CD14-positive monocyte (primary cell): ENCODE data around the gene CCNK. TPM values are rescaled to one million over a fixed set of nuclear protein-coding genes. Genes with fewer than 3 reads are reported as not detected.

Source experiments
- DNase-seq, 3 donors: peaks; one replicate each; pipeline ENCODE4 v3.0.0-alpha.2; 2011 to 2022
- H2AFZ ChIP-seq: 2 replicates; pipeline ENCODE4 v1.6.0; 2012; ENCODE audit warnings: mild to moderate bottlenecking, low read depth, low read length, inconsistent platforms; ENCODE audit not compliant: insufficient read depth, poor library complexity, severe bottlenecking
- H3K27ac ChIP-seq, 2 donors: 1 replicate in 1 of 2; 2 replicates in 1 of 2; pipeline ENCODE4 v1.5.1; 2012 to 2013; ENCODE audit warnings: low read length in 2 of 2, control low read depth in 1 of 2, inconsistent platforms in 1 of 2, low read depth in 1 of 2, mild to moderate bottlenecking in 1 of 2
- H3K27me3 ChIP-seq, 2 donors: one replicate each; pipeline versions ENCODE4 v1.6.0 to v1.6.1; 2011 to 2013; ENCODE audit warnings: low read length in 2 of 2; ENCODE audit not compliant: control insufficient read depth in 2 of 2, insufficient read depth in 2 of 2
- H3K36me3 ChIP-seq, 2 donors: replicated peaks in 1 of 2; 1 replicate in 1 of 2; 2 replicates in 1 of 2; pipeline versions ENCODE4 v1.5.1 to v1.6.1; 2012 to 2013; ENCODE audit warnings: low read length in 2 of 2, control low read depth in 1 of 2, inconsistent platforms in 1 of 2, mild to moderate bottlenecking in 1 of 2; ENCODE audit not compliant: insufficient read depth in 2 of 2, control insufficient read depth in 1 of 2
- H3K4me1 ChIP-seq, 2 donors: 1 replicate in 1 of 2; 2 replicates in 1 of 2; pipeline versions ENCODE4 v1.5.1 to v1.6.1; 2012 to 2013; ENCODE audit warnings: low read length in 2 of 2, control low read depth in 1 of 2, inconsistent platforms in 1 of 2, mild to moderate bottlenecking in 1 of 2, moderate library complexity in 1 of 2; ENCODE audit not compliant: insufficient read depth in 2 of 2, control insufficient read depth in 1 of 2
- H3K4me2 ChIP-seq: replicated peaks from 2 replicates; pipeline ENCODE3; 2012; ENCODE audit warnings: low read length, moderate library complexity, mild to moderate bottlenecking; ENCODE audit not compliant: poor library complexity, severe bottlenecking; ENCODE audit errors: extremely low read depth
- H3K4me3 ChIP-seq, 3 experiments: fragments of 200-600 bp in 1 of 3; sonication (generic) in 1 of 3; replicated peaks in 1 of 3; 1 replicate in 2 of 3; 2 replicates in 1 of 3; pipeline ENCODE4 v1.5.1; 2011 to 2013; ENCODE audit warnings: low read length in 3 of 3, mild to moderate bottlenecking in 3 of 3, control low read depth in 2 of 3, low read depth in 2 of 3, inconsistent platforms in 1 of 3, moderate library complexity in 1 of 3
- H3K79me2 ChIP-seq: 2 replicates; pipeline ENCODE4 v1.6.0; 2012; ENCODE audit warnings: mild to moderate bottlenecking, control low read depth, inconsistent platforms, low read length, moderate library complexity; ENCODE audit not compliant: insufficient read depth
- H3K9ac ChIP-seq: 2 replicates; pipeline ENCODE4 v1.6.0; 2017; ENCODE audit warnings: low read length, mild to moderate bottlenecking; ENCODE audit not compliant: insufficient read depth, poor library complexity, severe bottlenecking
- H3K9me3 ChIP-seq, 2 donors: replicated peaks in 1 of 2; 1 replicate in 1 of 2; 2 replicates in 1 of 2; pipeline versions ENCODE4 v1.5.1 to v1.6.1; 2012 to 2013; ENCODE audit warnings: low read length in 2 of 2, control low read depth in 1 of 2; ENCODE audit not compliant: control insufficient read depth in 1 of 2, insufficient read depth in 1 of 2
- H4K20me1 ChIP-seq: 2 replicates; pipeline ENCODE4 v1.6.0; 2012; ENCODE audit warnings: mild to moderate bottlenecking, low read length, control low read depth, moderate library complexity; ENCODE audit not compliant: insufficient read depth
- H3K27ac Mint-ChIP-seq, 7 donors: one replicate each; pipeline ENCODE4 v1.8.0; 2020; ENCODE audit warnings: mild to moderate bottlenecking in 7 of 7, mixed read lengths in 7 of 7, moderate library complexity in 6 of 7, inconsistent platforms in 2 of 7
- H3K27me3 Mint-ChIP-seq, 3 donors: one replicate each; pipeline ENCODE4 v1.8.0; 2021 to 2022; ENCODE audit warnings: low read depth in 3 of 3, mild to moderate bottlenecking in 3 of 3, mixed read lengths in 3 of 3, moderate library complexity in 3 of 3, inconsistent platforms in 1 of 3
- H3K36me3 Mint-ChIP-seq, 2 donors: one replicate each; pipeline ENCODE4 v1.8.0; 2020; ENCODE audit warnings: mixed read lengths in 2 of 2, inconsistent platforms in 1 of 2, mild to moderate bottlenecking in 1 of 2
- H3K4me1 Mint-ChIP-seq: one replicate; pipeline ENCODE4 v1.8.0; 2020; ENCODE audit warnings: mild to moderate bottlenecking, mixed read lengths
- H3K4me3 Mint-ChIP-seq, 2 donors: one replicate each; pipeline ENCODE4 v1.8.0; 2020; ENCODE audit warnings: mild to moderate bottlenecking in 2 of 2, mixed read lengths in 2 of 2, moderate library complexity in 1 of 2
- H3K9me3 Mint-ChIP-seq, 7 donors: one replicate each; pipeline ENCODE4 v1.8.0; 2020 to 2022; ENCODE audit warnings: mixed read lengths in 7 of 7, mild to moderate bottlenecking in 6 of 7, moderate library complexity in 6 of 7, inconsistent platforms in 2 of 7
- WGBS: methylation state at CpG from one replicate; pipeline ENCODE4 v1.1.5; 2013; ENCODE audit warnings: missing lambda C conversion rate; ENCODE audit not compliant: insufficient coverage; 5-methylcytosine and 5-hydroxymethylcytosine counted together
- intact Hi-C, 2 donors: fragments of 100-400 bp; cut with micrococcal nuclease; formaldehyde crosslinking; loops; one replicate each; pipeline versions ENCODE4 v1.15.0 to v1.15.1; 2023
- polyA plus RNA-seq, 3 donors: library from polyadenylated mRNA; depleted of rRNA in 1 of 3; unstranded in 2 of 3; stranded (reverse) in 1 of 3; fragments of 300-500 nt in 2 of 3; fragments of >200 nt in 1 of 3; fragmentation: Illumina TruSeq in 2 of 3; gene quantifications; 1 replicate in 2 of 3; 2 replicates in 1 of 3; pipeline ENCODE4 v1.2.3, GENCODE V29; 2012 to 2021
- TF ChIP-seq, protein P1 (sequence below): fragments of 200-600 bp; IDR thresholded peaks from one replicate; pipeline ENCODE4 v1.8.0; 2022; ENCODE audit warnings: antibody characterized with exemption, mild to moderate bottlenecking

CCNK gene
- polyA plus RNA-seq, 3 donors, result 7.7 to 21.5 (median 14.7) TPM

DNA sequence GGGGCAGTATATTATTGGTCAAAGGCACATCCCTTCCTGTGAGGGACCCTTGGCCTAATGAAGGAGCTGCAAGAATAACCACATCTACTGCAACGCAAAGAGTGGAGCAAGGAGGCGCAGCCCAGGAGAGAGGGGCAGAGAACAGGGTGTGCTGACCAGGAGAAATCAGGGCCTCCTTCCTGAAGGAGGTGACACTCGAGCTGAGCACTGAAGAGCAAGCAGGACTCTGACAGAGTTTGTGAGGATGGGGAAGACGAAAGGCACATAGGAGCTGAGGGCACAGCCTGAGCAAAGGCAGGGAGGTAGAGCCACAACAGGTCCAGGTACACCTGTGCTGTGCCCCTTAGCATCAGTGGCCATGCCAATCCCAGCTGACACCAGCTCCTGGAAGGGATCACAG, 62.2 kb downstream of the CCNK start:
- no peaks in the 10 kb centered on the region for H3K4me1 ChIP-seq
- H3K36me3 ChIP-seq, result no peaks in the 10 kb centered on the region
- no peaks in the 10 kb centered on the region for H3K4me1 Mint-ChIP-seq
- H3K4me3 Mint-ChIP-seq, result no peak overlapping the region
- peak overlapping the region in 1 of 7 donors; percentile 77 for H3K27ac Mint-ChIP-seq
- H2AFZ ChIP-seq, result no peak overlapping the region
- no peak overlapping the region for H3K4me2 ChIP-seq
- 93% methylated on average over 4 of the region's 4 CpGs for WGBS
- H3K27me3 Mint-ChIP-seq, result peaks cover 4 to 11% (median 7%) of the 10 kb centered on the region in 3 donors
- no peak for DNase-seq
- no peaks in the 10 kb centered on the region for H3K9me3 Mint-ChIP-seq
- H4K20me1 ChIP-seq, result no peaks in the 10 kb centered on the region
- H3K9me3 ChIP-seq, result no peaks in the 10 kb centered on the region
- intact Hi-C loops, result no loop called here
- H3K79me2 ChIP-seq, result no peaks in the 10 kb centered on the region
- no peak overlapping the region for H3K27ac ChIP-seq
- H3K4me3 ChIP-seq, result no peak overlapping the region
- H3K27me3 ChIP-seq, result no peaks in the 10 kb centered on the region
- TF ChIP-seq, protein P1, sequence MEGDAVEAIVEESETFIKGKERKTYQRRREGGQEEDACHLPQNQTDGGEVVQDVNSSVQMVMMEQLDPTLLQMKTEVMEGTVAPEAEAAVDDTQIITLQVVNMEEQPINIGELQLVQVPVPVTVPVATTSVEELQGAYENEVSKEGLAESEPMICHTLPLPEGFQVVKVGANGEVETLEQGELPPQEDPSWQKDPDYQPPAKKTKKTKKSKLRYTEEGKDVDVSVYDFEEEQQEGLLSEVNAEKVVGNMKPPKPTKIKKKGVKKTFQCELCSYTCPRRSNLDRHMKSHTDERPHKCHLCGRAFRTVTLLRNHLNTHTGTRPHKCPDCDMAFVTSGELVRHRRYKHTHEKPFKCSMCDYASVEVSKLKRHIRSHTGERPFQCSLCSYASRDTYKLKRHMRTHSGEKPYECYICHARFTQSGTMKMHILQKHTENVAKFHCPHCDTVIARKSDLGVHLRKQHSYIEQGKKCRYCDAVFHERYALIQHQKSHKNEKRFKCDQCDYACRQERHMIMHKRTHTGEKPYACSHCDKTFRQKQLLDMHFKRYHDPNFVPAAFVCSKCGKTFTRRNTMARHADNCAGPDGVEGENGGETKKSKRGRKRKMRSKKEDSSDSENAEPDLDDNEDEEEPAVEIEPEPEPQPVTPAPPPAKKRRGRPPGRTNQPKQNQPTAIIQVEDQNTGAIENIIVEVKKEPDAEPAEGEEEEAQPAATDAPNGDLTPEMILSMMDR, result no peak
- H3K9ac ChIP-seq, result no peak overlapping the region
- no peaks in the 10 kb centered on the region for H3K36me3 Mint-ChIP-seq

DNA sequence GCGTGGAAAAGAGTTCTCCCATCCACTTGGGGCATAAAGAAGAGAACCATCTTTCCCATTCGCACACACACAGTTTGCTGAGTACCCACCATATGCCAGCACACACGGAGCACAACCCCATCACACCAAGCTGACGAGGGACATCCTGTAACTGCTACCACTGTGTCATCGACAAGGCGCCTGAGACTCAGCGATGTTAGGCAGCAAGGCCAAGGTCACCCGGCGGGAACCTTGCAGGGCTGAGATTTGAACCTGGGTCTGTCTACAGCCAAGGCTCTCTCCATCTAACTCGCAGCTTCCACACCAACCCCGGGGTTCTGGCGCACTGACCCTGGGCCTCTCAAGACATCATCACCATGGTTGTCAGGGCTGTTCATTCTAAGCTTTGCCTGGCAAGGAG, 62.8 kb downstream of the CCNK start:
- TF ChIP-seq, protein P1, result no peak
- Mint-ChIP-seq H3K9me3 (no peaks in the 10 kb centered on the region), H3K27ac (no peak overlapping the region), H3K4me3 (no peak overlapping the region), H3K27me3 (peaks cover 4 to 8% (median 7%) of the 10 kb centered on the region in 3 donors), H3K4me1 (no peaks in the 10 kb centered on the region), H3K36me3 (no peaks in the 10 kb centered on the region)
- no peaks in the 10 kb centered on the region for H3K36me3 ChIP-seq
- no peak overlapping the region for H3K4me2 ChIP-seq
- no peak overlapping the region for H3K9ac ChIP-seq
- H4K20me1 ChIP-seq, result no peaks in the 10 kb centered on the region
- no peaks in the 10 kb centered on the region for H3K79me2 ChIP-seq
- no peaks in the 10 kb centered on the region for H3K27me3 ChIP-seq
- H2AFZ ChIP-seq, result no peak overlapping the region
- WGBS, result 93% methylated on average over 11 of the region's 12 CpGs
- no peaks in the 10 kb centered on the region for H3K4me1 ChIP-seq
- H3K4me3 ChIP-seq, result no peak overlapping the region
- H3K27ac ChIP-seq, result no peak overlapping the region
- intact Hi-C loops, result no loop called here
- no peaks in the 10 kb centered on the region for H3K9me3 ChIP-seq
- no peak for DNase-seq
